ENCODE measurements around the gene ANO7.

ANO7 gene

DNA sequence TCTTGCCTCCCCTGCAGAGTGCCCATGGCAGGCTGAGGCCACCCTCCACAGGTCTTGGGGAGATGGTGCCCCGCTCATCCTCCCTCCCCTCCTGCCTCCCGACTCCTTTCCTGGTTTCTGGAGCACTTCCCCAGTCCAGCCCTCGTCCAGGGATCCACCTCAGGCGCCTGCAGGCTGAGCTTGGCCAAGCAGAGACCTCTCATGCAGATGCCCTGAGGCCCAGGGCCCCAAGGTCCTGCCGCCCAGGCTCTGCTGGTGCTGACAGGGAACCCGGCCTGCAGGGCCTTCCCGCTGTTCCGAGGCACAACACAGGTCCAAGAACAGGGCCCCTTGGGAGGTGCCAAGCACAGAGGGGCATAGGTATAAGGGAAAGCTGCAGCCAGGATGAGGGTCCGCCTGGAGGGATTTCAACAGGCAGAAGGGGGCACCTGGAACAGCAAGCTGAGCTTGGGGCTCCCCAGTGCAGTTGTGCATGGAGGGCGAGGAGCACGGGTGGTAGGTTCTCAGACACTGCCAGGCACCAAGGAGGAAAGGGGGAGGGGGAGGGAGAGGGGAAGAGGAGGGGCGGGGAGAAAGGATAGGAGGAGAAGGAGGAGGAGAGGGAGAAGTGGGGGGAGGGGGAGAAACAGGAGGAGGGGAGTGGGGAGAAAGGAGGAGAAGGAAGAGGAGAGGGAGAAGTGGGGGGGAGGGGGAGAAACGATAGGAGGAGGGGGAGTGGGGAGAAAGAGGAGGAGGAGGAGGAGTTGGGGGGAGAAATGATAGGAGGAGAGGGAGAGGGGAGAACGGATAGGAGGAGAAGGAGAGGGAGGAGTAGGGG lies 1.2 kb upstream of the ANO7 start:
- H3K4me3 ChIP-seq (ENCODE audit: control insufficient read depth, low read depth, low read length): no peak overlapping the region
- TF ChIP-seq, protein P1, sequence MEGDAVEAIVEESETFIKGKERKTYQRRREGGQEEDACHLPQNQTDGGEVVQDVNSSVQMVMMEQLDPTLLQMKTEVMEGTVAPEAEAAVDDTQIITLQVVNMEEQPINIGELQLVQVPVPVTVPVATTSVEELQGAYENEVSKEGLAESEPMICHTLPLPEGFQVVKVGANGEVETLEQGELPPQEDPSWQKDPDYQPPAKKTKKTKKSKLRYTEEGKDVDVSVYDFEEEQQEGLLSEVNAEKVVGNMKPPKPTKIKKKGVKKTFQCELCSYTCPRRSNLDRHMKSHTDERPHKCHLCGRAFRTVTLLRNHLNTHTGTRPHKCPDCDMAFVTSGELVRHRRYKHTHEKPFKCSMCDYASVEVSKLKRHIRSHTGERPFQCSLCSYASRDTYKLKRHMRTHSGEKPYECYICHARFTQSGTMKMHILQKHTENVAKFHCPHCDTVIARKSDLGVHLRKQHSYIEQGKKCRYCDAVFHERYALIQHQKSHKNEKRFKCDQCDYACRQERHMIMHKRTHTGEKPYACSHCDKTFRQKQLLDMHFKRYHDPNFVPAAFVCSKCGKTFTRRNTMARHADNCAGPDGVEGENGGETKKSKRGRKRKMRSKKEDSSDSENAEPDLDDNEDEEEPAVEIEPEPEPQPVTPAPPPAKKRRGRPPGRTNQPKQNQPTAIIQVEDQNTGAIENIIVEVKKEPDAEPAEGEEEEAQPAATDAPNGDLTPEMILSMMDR (IDR thresholded peaks at IDR 0.05; ENCODE audit: control insufficient read depth, insufficient read depth, low read depth, low read length, missing control alignments): no peak
- DNase-seq (ENCODE audit: low read depth): no peak

DNA sequence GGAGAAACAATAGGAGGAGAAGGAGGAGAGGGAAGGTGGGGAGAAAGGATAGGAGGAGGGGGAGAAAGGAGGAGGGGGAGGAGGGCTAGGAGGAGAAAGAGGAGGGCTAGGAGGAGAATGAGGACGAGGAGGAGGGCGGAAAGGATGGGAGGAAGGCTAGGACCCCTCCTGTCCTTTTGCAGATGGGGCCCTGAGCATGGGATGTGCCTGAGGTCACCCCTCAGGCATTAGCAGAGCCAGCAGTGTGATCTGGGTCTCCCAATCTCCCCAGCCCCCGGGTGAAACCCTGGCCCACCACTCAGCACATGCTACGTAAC lies 601 bp upstream of the ANO7 start:
- DNase-seq (ENCODE audit: low read depth): no peak
- TF ChIP-seq, protein P1 (IDR thresholded peaks at IDR 0.05; ENCODE audit: control insufficient read depth, insufficient read depth, low read depth, low read length, missing control alignments): no peak
- H3K4me3 ChIP-seq (ENCODE audit: control insufficient read depth, low read depth, low read length): no peak overlapping the region

DNA sequence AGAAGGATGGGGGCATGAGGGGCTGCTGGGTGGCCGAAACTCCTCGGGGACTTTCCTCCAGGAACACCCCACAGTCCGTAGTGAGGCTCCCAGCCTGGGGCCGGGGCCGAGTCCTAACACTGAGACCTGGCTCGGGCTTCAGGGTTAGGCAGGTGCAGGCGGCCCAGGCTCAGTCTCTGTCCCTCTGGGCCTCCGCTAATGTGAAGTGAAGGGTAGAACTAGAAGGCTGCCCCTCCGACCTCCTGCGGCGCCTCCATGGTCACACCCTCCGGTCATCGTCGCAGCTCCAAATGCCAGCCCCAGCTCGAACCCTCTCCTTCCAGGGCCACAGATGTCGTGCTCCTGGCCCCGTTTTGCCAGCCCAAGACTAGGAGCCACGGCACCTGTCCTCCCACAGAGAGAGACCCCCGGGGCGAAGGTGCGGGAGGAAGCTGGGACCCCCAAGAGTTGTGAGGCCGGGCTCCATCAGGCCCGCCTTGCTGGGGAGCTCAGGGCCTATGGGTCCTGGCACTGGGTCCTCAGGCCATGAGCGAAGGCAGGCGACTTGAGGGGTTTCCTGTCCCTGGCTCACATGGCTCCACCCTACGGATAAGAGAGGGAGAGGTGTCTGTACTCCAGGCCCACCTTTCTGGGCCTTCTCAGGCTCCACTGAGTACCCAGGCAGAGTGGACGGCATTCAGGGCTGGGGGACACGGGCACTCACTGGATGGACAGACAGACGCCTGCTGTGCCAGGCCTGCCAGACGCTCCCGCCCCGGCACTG lies 797 bp downstream of the ANO7 start:
- TF ChIP-seq, protein P1 (IDR thresholded peaks at IDR 0.05; ENCODE audit: control insufficient read depth, insufficient read depth, low read depth, low read length, missing control alignments): no peak
- H3K4me3 ChIP-seq (ENCODE audit: control insufficient read depth, low read depth, low read length): no peak overlapping the region
- no peak for DNase-seq (ENCODE audit: low read depth)

DNA sequence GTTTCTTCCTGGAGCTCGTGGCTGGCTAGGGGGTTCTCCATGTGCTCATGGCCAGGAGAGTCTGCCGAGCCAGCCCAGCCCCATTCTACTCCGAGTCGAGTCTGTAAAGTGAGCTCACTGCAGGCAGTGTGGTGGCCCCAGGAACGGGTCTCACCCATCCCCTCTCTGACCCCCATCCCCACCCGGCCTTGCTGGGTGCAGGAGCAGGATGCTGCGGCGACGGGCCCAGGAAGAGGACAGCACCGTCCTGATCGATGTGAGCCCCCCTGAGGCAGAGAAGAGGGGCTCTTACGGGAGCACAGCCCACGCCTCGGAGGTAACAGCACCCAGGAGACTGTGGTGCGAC lies 1.4 kb downstream of the ANO7 start:
- no peak overlapping the region for H3K4me3 ChIP-seq (ENCODE audit: control insufficient read depth, low read depth, low read length)
- TF ChIP-seq, protein P1 (IDR thresholded peaks at IDR 0.05; ENCODE audit: control insufficient read depth, insufficient read depth, low read depth, low read length, missing control alignments): no peak
- DNase-seq (ENCODE audit: low read depth): no peak

DNA sequence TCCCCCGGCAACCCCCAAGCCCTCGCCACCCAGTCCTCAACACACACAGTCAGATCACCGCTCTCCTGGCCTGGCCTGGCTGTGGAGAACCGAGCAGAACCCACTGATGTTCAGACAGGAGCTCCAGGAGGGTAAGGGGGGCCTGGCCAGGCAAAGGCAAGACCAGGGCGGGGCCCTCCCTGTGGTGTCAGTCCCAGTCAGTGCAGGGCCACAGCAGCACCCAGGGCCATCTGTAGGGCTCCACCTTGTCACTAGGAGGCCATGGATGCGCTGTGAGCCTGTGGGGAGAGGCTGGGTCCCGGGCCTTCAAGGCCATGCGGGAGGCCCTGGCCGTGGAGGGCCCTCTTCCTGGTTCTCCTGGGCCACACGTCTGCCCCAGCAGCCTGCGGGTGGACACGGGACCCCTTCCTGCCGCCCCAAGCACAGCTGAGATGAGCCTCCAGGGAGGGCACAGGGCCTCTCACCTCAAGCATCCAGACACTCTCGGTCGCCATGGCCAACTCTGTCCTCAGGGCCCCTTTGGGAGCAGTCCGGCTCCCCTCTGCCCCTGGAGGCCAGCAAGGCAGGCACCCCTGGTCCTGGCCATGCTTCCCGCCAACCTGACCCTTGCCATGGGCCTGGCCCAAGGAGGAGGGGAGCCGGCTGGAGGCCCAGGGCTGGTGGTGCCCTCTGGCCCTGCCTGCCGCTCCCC lies 2.0 kb downstream of the ANO7 start:
- no peak overlapping the region for H3K4me3 ChIP-seq (ENCODE audit: control insufficient read depth, low read depth, low read length)
- TF ChIP-seq, protein P1 (IDR thresholded peaks at IDR 0.05; ENCODE audit: control insufficient read depth, insufficient read depth, low read depth, low read length, missing control alignments): no peak
- DNase-seq (ENCODE audit: low read depth): no peak

DNA sequence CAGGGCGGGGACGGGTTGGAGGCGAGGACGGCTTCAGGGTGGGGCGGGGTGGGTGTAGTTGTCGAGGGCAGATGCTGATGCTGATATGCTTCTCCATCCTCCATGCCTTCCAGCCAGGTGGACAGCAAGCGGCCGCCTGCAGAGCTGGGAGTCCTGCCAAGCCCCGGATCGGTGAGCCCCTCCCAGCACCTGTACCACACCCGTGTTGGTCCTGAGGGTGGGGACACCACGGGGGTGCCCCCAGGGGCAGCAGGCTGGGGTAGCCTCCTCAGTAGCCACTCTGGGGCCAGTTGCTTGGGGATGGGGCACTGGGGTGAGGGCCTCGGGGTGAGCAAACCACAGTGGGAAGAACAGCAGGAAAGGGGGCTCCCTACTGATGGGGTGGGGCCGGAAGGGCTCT lies 2.6 kb downstream of the ANO7 start:
- DNase-seq (ENCODE audit: low read depth): no peak
- TF ChIP-seq, protein P1 (IDR thresholded peaks at IDR 0.05; ENCODE audit: control insufficient read depth, insufficient read depth, low read depth, low read length, missing control alignments): no peak
- no peak overlapping the region for H3K4me3 ChIP-seq (ENCODE audit: control insufficient read depth, low read depth, low read length)
